Mucosa of gallbladder (tissue), 1 donor: ENCODE data around the gene MCC. TPM values are rescaled to one million over a fixed set of nuclear protein-coding genes. Genes with fewer than 3 reads are reported as not detected.

Experiments used
- DNase-seq: peaks from one replicate; pipeline ENCODE4 v3.0.0-alpha.2; 2020; ENCODE audit warnings: low spot score
- total RNA-seq: library from RNA; stranded (reverse); gene quantifications from one replicate; pipeline ENCODE4 v1.2.1, GENCODE V29; 2021
- donor health status: DM: no; HTN: no; CAD: no.

The MCC gene
- total RNA-seq, 1 donor from 2014 or later, result 12.2 TPM

DNA sequence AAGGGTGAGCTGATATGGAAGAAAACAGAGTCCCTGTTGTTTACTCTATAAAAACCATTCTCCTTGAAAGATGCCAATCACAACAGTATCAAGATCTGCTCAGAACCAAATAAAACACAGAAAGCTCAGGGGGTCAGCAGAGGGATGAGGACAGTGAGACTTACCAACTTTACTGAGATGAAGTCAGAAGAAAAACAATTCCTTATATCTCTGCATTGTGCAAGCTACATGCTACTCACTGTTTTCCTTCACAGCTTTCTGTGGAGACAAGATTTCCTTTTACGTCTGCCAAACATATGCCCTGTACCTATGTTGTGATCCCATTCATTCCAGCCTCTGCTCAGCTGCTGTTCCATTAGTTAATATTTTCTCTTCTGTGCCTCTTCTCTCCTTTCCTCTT, 239.0 kb downstream of the MCC start:
- DNase-seq, result no peak

DNA sequence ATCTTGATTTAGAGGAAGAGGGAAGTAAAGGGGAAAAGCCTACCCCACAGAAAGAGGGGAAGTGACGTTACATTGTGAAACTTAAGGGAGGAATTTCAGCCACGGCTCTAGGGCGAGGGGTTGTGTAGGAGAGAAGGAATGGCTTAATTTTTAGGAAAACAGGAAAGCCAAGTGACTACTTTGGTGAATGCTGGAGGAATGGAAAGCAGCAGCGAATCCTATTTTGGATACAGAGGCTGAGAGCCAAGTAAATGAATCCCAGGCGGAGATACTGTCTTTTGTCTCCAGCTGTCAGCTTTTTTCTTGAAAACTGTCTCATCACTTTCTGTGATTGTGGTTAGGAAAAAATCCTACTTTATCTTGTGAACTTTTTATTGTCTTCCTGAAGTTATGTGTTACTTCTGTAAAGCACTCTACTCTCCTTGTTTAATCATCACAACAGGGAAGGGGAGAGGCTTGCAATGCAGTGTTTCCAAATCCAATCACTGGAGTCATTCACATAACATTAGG, 241.8 kb downstream of the MCC start:
- peak; percentile 14 for DNase-seq

DNA sequence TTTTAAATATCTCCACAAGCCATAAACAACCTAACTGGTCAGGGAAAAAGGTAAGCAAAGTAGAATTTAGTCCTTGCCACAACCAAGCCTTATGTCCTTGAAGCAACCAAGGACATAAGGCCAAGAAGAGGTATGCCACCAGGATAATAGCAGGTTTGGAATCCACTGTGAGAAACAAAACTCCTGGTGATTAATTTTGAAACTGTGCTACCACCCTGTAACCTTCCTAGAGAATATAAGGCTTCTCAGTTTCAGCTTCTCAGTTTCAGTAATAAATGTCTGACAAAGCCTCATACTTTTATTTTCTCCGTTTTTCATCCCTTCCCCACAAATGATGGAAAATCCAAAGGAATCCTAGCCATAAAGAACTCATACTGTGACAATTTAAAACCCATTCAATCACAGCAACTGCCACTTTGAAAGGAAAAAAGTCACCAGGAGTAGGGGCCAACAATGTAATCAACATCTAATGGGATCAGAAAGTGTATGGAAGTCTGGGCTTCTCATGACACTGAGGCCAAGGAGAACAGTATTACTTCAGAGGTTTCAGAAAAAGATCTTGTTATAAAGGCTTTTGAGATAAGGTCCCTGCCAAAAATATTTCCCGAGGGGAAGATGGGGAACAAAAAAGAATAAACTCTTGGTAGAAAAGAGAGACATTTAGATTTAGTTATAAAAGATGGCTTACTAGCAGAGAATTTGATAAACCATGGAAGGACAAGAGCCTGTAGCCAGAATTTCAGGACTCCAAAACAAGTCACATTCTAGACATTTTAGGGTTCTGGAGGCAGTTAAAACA, 242.6 kb downstream of the MCC start:
- DNase-seq, result no peak

DNA sequence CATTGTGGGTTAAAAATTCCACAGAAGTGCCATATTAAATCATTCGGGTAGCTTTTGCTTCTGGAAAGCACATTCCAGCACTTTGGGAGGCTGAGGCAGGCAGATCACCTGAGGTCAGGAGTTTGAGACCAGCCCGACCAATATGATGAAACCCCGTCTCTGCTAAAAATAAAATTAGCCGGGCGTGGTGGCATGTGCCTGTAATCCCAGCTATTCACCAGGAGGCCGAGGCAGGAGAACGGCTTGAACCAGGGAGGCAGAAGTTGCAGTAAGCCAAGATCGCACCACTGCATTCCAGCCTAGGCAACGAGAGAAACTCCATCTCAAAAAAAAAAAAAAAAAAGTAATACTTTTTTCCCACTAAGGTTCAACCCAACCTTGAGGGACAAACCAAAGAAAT, 243.3 kb downstream of the MCC start:
- no peak for DNase-seq

DNA sequence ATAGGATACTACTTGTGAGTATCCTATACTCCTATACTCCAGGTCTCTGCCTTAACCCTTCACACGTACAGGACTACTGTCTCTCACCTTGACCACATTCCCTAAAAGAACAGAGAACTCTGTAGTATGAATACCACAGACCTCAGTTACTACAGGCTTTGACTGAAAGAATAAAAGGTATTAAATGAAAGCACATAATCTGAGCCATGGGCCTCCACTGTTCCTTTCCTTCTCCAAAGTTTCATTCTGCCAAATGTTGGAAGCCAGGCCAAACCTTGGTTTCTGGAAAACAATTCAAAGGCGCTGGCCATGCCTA, 244.9 kb downstream of the MCC start:
- DNase-seq, result no peak

DNA sequence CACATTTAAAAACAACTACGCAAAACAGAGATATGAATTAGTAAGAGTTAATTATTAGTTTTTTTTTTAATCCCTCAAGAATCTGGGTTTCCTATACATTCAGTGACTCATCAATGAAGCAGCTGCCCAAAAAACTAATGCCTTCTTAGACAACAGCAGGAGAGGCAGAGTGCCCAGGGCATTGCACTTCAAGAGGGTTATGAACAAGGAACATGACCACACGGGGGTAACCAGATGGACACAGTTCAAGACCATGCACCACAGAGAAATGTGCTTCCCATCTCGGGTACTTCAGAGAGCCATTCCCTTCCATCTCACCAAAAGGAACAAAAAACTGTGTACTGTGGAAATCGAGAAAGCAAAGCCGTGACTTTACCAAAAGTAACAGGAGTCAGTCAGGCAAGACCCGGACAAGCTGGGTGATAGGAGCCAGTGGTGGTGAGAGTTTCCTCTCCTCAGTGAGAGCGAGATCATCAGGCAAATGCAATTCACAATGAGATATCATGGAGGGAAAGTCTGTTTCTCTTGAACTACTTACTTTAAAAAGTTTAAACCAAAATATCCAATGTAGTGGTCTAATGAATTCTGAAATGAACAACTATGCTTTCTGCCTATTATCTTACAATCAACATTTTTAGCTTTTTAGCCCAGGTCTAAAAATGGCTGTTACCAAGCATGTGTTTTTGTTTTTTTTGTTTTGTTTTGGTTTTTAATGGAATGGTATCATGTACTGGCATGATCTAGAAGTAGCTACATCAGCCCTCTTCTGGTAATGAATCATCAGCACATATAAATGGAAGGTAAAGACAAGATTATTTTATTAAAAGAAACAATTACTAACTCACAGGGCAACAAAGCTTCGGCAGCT, 245.5 kb downstream of the MCC start:
- DNase-seq, result no peak

DNA sequence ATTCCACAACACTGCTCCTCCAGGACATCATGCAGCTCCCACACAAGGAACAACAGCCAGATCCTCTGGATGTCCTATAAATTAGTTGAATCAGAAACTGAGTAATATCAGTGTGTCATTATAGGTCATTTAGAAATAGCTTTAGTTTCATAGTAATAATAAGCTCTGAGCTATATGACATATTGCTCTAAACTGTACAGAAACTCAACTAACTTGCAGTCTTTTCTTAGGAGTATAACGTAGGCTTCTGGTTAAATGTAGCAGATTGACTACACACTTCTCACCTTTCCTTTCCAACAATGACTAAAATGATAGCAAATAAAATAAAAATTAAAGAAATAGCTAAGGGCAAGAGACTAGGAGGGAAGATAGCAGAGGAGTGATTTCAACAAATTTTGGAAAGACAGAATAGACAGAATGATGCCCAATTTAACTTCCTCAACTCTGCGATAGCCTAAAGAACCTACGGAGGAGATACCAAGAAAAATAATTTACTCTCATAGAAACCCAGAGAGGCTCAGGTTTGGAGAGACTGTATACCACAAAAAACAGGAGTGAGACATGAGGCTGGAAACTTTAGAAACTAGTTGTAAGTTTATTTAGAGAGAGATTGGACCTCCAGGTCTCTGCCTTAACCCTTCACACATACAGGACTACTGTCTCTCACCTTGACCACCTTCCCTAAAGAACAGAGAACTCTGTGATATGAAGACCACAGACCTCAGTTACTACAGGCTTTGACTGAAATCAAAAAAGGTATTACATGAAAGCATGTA, 247.1 kb downstream of the MCC start:
- DNase-seq, result no peak

DNA sequence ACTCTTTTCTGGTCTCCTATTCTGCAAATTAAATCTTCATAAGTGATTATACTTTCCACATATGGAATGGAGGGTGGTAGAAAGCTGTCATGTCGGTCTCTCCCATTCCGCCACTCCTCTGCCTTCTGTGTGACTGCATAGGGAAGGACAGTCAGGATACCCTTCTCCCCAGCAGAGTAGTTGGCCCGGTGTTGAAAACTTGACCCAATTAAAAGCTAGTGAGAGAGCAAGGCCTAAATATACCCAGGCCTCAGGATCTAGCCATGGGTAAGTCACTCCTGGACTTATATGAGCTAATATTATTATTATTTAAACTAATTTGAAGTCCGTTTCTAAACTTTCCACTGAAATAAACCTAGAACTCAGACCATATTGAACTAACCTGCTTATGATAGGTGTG, 248.2 kb downstream of the MCC start:
- DNase-seq, result no peak

DNA sequence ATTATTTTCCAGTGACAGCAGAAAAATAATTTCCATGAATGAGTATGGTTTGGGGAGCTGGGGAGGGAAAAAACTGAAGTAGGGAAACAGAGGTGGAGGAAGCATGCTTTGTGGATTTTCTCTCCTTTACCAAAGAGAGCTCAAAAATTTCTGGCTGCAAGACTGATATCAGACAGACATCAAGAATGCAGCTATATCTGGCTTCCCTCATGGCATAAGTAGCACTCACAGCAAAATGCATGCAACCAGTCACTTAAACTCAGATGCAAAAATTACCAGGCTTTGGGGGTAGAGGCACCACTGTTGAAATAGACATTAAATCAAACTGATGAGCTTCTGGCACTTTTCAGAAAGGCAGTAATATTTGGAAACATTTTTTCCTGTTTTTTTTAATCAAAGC, 250.4 kb downstream of the MCC start:
- DNase-seq, result no peak

DNA sequence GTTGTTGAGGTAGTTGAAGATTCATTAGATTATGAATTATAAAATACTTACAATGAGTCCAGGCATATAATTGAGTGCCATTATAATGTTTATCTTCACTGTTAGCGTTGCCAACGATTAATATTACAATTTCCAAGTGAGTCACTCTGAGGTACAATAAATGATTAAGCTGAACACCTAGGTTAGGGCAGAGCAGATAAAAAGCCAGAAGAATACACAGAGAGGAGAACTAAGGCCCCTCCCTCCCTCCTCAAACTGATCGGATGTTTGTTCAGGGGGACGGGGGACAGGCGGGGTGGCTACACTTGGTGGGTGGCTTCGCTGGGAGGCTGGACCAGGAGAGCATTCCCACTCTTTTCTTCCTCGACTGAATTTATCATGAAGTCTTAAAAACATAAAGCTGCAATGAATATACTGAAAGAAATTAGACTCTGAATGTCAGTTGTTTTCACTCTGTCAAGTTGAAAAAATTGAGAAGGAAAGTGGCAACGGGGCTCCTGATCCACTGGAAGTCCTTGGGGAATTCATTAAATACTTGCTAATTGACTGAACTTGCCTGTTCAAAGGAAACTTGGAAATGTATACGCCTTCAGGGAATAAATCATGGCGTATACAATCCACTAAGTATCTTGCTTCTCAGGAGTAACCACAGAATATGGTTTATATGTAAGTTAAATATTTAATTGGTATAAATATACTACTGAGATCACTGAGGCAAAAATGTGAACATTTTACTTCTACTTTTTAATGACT, 251.5 kb downstream of the MCC start:
- no peak for DNase-seq

DNA sequence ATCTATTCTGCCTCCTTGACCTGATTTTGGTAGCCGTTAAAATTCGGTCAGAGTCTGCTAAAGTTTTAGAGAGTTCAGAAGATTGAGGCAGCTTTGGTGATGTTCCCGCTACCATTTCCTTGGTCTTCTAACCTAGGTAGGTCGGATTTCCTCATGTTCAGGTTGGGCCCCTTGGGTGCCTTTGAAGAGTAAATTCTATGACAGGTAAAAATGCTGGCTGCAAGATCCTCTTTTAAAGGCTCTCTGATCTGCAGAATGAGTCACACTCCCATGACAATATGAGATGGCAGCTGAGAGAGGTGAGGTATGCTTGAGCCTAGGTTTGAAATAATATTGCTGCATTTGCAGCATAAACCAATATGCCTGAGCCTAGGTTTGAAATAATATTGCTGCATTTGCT, 252.4 kb downstream of the MCC start:
- no peak for DNase-seq

DNA sequence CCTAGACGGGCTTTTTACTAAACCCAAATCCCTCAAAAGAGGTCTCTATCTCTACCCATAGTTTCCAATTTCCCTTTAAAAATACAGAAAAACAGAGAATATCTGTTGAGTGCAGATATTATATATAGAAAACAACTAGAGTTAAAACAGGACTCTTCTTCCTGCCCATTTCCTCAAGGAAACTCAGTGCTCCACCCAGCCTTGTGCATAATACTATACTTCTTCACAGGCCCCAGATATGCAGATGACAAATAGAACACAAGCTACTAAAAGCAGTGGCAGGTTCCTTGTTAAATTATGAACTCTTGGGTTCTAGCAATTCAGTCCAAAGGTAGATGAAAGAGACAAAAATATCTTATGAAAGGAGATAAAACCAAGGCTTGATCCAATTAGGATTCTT, 253.7 kb downstream of the MCC start:
- DNase-seq, result no peak

DNA sequence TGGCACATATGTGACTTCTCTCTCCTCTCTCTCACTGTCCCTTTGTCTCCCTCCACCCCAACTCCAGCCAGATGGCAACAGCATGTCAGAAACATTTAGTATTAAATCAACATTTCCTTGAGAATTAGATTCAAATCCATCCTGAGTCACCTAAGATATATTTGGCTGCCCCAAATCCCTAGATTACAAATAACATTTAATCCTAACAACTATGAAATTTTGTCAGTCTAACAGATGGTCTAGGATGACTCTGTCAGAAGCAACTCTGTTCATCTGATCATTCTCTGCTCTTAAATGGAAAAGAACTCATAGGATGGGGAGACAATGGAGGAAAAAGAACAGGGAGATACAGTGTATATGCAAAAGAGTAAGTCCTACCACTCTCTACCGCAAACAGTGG, 254.6 kb downstream of the MCC start:
- no peak for DNase-seq

DNA sequence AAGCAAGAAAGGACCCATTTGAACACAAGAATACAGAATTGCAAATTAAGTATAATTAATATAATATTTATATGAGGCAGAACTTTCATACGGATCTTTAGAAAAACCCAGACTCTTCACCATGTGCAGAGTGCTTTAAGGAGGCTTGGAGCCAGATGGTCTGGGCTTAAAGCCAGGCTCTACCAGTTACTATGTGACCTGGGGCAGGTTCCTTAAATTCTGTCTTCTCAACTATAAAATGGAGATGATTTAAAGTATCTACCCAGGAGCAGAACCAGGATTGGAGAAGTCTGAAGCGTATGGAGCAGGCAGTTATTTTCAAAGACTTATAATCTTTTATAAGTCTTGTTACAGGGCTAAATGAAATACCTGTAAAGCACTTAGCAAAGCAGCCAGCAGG, 255.6 kb downstream of the MCC start:
- DNase-seq, result peak; percentile 24

DNA sequence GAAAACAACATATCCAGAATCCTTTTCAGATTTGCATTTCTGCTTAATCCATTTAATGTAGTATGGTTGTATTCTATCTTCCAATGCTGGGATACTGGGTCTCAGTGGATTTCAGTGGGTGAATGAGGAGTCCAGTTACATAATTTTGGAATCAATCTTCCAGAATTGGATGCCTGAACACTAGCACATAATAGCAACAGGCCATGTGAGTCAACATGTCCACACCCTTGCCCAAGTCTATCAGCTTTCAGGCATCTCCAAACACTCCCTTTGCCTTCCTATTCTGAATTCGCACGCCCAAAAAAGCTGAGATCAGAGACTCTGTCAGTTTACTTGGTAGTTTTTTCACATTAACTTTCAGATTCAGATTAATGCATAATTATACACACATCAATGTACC, 256.0 kb downstream of the MCC start:
- DNase-seq, result no peak

DNA sequence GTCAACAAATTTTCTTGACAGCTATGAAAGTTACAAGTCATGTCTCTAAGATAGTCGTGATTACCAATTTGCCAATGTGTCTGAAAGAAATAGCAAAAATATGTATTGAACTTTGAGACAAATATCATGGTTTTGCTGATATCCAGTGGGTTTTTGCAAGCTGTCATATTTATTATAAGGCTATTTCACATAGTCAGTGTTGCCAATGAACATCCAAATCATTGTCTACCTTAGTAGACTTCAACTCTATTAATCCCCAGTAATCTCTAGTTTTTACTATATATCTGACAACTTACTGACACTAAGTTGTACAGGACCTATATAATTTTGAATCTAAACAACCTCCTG, 256.6 kb downstream of the MCC start:
- DNase-seq, result no peak

DNA sequence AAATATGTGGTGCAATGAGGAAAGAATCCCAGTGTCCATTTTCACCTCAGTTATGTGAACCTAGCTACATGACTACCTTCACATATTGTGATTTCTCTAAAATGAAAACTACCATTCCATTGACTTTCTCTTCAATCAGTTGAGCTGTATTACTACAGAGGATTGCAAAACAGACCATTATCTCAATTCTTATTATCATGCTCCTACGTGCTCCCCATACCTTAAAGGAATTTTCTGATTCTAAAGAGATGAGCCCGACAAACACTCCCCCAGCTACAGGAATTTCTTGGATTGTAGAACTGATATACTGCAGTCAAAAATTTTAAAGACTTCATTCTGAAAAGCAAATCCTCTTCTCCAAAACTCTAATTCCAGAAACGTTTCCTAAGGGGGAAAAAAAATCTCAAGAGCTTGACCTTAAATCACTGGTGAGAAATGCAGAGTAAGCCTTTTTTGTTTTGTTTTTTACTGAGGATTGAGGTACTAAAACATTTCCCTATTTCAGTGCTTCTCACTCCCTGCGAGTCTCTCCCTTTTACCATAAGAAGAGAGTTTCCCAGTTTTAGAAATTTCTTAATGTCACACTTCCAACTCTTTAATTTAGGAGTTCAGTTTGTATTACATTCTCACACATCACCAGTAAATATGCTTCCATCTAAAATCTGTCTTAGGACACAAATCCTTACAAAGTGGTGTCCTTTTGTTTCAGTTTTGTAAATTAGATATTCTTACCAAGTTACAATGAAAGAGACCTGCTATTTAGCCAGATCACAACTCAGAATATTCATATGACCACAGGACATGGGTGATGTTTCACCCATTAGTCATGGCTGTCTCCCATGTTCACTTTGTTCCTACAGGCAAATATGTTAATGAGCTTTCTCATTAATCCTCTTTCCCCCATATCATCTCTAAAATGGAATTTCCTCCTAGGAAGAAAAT, 257.3 kb downstream of the MCC start:
- no peak for DNase-seq

DNA sequence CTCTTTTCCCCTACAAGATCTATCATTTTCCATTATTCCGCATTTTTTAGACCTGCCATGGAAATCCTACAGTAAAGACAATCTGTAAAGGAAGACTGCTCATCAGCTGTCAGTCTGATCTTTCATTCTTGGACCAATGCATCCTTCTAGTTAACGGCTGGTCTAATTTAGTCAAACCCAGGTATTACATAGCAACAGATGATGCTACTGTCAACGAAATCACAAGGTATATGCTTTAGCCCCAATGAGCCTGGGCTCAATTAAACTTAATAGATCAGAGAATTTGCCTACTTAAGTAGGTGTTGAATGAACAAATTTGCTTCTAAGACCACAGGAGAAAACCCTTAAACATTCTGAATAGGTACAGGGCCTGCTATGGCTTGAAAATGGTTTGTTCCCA, 260.5 kb downstream of the MCC start:
- no peak for DNase-seq

DNA sequence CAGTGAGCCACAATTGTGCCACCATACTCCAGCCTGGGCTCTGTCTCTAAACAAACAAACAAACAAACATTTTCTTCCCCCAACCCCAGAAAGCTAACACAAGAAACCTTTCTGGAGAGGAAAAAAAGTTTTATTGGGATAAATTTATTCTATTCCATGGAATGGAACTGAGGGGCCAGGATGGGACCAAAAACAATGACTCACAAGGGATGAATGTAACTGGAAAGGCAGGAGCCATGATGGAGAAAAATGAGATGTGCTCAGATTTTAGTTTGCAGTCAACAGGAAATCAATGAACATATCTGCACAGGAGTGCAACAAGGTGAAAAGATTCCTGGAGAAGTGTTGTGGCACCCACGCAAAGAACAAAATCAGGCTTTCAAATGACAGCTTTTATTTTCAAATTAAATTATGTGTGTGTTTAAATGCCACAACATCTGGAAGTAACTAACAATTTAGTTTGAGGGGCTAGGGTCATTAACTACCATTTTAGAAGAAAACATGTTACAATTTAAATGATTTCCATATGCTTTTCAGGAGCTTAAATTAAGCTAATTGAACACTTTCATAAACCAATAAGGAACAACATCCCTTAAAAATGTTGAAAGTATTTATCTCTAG, 262.0 kb downstream of the MCC start:
- no peak for DNase-seq

DNA sequence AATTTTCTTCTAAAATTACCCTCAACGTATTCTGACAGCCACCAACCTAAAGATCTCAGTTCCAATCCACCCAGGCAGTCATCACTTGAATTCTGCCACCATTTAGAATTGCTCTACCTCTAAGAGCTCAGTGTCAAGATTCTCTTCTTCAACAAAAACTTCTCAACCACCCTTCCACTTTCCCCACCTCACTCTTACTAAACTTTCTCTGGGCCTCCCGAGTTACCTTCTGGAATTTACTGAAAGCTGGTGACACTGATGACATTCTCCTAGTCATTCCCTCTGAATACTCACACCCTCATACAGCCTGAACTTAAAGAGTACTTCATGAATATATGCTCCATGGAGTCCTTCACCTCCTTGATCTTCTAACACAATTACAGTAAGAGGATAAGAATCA, 263.0 kb downstream of the MCC start:
- no peak for DNase-seq
